Stimulated activated CD4-positive, alpha-beta T cell treated with anti-CD3 and anti-CD28 coated beads, TNF-alpha, amount 100 ng/mL, for 1 hour (primary cell): ENCODE measurements around the gene PDGFA.

Experiments
- DNase-seq, 3 donors: peaks; one replicate each; pipeline ENCODE4 v3.0.0-alpha.2; 2020; ENCODE audit warnings: low read depth in 3 of 3, low spot score in 1 of 3

Gene PDGFA

GRCh38 chr7:475425-475728 is 44.3 kb downstream of the PDGFA start:
- no peak for DNase-seq

- DNase-seq, result no peak
Observed at GRCh38 chr7:474605-475424, 44.8 kb downstream of the PDGFA start.

GRCh38 chr7:473870-474604 is 45.6 kb downstream of the PDGFA start:
- no peak for DNase-seq

- DNase-seq, result no peak
Observed at GRCh38 chr7:473211-473734, 46.4 kb downstream of the PDGFA start.

DNA sequence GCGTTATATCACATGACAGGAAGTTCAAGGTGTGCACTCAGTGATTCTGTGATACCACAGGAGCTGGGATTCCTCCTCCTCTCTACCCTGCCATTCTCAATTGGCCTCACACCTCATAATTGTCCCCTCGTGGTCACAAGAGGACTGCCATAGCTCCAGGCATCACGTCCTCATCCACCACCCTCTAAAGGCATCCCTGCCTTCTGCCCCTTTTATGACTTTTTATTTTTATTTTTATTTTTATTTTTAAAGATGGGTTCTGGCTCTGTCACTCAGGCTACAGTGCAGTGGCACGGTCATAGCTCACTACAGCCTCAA is 47.0 kb downstream of the PDGFA start:
- no peak for DNase-seq

DNA sequence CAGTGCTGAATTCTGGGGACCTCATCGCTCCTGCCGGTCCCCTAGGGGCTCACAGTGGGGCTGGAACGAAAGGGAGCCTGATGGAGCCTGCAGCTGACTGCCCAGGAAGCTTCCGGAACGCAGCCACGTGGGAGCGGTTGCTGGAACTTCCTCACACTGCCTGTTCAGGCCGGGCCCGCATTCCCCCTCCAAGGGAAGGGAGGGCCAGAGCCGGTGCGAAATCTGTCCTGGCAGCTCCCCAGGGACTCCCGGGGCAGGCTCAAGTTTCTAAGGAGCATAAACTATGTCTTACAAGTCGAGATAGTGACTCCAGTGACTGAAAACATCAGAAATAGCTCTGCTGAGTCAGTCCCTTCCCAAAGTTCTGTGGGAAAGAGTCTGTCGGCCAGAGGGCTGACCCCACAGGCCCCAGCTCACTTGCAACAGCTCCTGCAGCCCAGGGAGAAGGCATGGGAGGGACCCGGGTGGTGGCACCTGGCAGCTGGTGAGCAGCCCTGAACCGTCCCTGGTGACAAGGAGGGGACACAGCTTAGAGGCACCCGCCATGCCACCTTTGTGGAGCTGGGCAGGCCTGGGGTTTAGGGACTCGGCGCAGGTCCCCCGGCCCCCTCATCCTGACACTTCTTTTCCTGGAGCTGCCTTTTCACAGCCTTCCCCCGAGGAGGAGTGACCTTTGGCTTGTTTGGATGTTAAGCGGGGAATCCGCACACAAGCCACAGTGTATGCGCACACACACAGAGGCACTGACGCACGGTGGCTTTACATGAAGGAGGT is 47.6 kb downstream of the PDGFA start:
- DNase-seq, result no peak

GRCh38 chr7:471191-471865 is 48.3 kb downstream of the PDGFA start:
- no peak for DNase-seq

GRCh38 chr7:469563-469961 is 50.1 kb downstream of the PDGFA start:
- DNase-seq, result no peak

DNA sequence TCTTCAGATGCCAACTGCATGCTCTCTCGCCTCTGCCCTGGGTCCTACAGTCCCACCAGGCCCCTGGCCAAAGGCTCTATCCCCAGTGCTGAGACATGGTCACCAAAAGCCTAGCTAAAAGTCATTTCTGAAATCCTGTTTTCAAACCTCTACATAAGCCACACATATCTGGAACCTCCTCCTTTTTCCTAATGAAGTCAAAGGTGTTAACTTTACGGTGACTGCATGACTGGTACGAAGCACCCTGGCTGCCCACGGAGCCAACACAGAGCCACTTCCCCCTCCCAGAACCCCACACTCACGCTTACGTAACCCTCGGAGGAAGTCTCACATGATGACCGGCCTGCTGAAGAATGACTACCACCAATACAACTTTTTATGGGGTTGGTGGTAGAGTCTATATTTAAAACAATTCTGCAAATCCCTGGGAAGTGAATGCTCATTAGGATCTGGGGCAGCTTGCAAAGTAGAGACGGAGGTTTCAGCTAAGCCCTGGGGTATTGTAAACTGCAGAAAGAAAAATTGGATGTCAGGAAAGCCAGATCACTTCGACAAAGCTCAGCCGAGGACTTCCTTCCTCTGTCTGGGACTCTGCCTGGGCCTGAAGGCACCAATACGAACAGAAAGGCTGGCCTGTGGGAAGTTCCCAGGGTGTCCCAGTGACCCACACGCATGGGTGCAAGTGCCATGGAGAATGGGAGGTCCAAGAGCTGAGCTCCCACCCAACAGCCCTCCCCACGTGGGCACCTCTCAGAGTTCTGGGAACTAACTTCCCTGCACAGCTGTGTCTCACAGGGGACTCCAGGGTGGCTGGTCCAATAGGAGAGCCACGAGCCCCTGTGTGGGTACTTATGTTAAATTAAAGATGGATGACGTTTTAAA is 50.7 kb downstream of the PDGFA start:
- DNase-seq, result no peak

DNA sequence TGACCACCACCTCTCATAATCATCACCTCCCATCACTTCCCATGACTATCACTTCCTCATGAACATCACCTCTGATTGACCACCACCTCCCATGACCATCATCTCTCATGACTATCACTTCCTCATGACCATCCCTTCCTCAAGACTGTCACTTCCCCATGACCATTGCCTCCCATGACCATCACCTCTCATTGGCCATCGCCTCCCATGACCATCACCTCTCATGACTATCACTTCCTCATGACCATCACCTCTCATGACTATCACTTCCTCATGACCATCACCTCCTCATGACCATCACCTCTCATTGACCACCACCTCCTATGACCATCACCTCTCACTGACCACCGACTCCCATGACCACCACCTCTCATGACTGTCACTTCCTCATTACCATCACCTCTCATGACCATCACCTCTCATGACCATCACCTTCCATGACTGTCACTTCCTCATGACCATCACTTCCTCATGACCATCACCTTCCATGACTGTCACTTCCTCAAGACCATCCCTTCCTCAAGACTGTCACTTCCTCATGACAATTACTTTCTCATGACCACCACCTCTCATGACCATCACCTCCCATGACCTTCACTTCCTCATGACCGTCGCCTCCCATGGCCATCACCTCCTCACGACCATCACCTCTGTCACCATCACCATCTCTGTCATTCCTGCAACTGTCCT is 51.6 kb downstream of the PDGFA start:
- DNase-seq, result no peak

DNA sequence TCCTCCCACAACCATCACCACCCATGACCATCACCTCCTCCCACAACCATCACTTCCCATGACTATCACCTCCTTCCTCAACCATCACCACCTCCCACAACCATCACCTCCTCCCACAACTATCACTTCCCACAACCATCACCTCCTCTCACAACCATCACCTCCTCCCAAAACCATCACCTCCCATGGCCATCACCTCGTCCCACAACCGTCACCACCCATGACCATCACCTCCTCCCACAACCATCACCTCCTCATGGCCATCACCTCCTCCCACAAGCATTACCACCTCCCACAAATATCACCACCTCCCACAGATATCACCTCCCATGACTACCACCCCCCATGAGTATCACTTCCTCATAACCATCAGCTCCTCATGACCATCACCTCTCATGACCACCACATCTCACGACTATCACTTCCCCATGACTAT is 52.2 kb downstream of the PDGFA start:
- DNase-seq, result no peak

DNA sequence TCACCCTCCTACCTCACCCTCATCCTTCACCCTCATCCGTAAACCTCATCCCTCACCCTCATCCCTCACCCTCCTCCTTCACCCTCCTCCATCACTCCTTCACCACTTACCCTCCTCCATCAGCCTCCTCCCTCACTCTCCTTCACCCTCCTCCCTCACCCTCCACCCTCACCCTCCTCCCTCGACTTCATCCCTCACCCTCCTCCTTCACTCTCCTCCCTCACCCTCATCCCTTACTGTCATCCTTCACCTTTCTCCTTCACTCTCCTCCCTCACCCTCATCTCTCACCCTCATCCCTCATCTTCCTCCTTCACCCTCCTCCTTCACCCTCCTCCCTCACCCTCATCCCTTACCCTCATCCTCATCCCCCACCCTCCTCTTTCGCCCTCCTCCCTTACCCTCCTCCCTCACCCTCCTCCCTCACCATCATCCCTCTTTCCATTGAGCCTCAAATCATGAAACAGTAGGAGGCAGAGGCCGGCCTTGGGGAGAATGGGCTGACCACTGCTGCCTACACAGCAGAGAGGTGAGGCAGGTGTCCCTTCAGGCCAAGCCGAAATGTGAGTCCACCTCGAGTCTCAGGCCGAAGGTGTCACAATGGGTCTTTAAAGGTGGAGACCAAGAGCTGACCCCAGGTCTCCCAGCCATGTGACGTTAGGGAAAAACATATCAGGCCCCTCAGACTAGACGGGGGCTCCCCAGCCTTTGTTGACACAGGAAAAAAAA is 53.0 kb downstream of the PDGFA start:
- DNase-seq, result no peak

- DNase-seq, result no peak
Observed at GRCh38 chr7:465710-466400, 53.8 kb downstream of the PDGFA start.

GRCh38 chr7:464454-465401 is 54.9 kb downstream of the PDGFA start:
- DNase-seq, result no peak

GRCh38 chr7:463817-464453 is 55.7 kb downstream of the PDGFA start:
- DNase-seq, result no peak

GRCh38 chr7:463362-463781 is 56.3 kb downstream of the PDGFA start:
- no peak for DNase-seq
